Activated CD4-positive, alpha-beta memory T cell treated with anti-CD3 and anti-CD28 coated beads for 36 hours (primary cell): ENCODE measurements around the gene NDUFB11. TPM values are rescaled to one million over a fixed set of nuclear protein-coding genes. Genes with fewer than 3 reads are reported as not detected.

Experiments
- CTCF ChIA-PET: fragments of 350-600 bp; sonication (Branson Sonifier 250); formaldehyde crosslinking; loops from one replicate; lab custom pipeline; 2021; ENCODE audit warnings: antibody characterized with exemption, inconsistent platforms; lab: Charles Lee
- POLR2A ChIA-PET: fragments of 350-600 bp; sonication (Branson Sonifier 250); formaldehyde crosslinking; loops from one replicate; lab custom pipeline; 2021; ENCODE audit warnings: antibody characterized with exemption; lab: Charles Lee
- DNase-seq: peaks from one replicate; pipeline ENCODE4 v3.0.0-alpha.2; 2020
- H3K27ac Mint-ChIP-seq: one replicate; pipeline ENCODE4 v1.8.0; 2021; ENCODE audit warnings: mixed read lengths
- H3K27me3 Mint-ChIP-seq: one replicate; pipeline ENCODE4 v1.8.0; 2021; ENCODE audit warnings: mixed read lengths
- H3K36me3 Mint-ChIP-seq: one replicate; pipeline ENCODE4 v1.8.0; 2021; ENCODE audit warnings: mixed read lengths
- H3K4me1 Mint-ChIP-seq: one replicate; pipeline ENCODE4 v1.8.0; 2021; ENCODE audit warnings: low read depth, mixed read lengths
- H3K4me3 Mint-ChIP-seq: one replicate; pipeline ENCODE4 v1.8.0; 2021; ENCODE audit warnings: mild to moderate bottlenecking, mixed read lengths
- H3K9me3 Mint-ChIP-seq: one replicate; pipeline ENCODE4 v1.8.0; 2021; ENCODE audit warnings: mixed read lengths
- intact Hi-C: fragments of 100-400 bp; cut with micrococcal nuclease; formaldehyde crosslinking; loops from one replicate; pipeline ENCODE4 v1.15.1; 2023
- total RNA-seq, 2 experiments: library from RNA; stranded (reverse); gene quantifications; one replicate each; pipeline ENCODE4 v1.2.3, GENCODE V29; 2021

The NDUFB11 gene
- total RNA-seq: 10 to 100 TPM; 86.4 to 89.1 TPM

DNA sequence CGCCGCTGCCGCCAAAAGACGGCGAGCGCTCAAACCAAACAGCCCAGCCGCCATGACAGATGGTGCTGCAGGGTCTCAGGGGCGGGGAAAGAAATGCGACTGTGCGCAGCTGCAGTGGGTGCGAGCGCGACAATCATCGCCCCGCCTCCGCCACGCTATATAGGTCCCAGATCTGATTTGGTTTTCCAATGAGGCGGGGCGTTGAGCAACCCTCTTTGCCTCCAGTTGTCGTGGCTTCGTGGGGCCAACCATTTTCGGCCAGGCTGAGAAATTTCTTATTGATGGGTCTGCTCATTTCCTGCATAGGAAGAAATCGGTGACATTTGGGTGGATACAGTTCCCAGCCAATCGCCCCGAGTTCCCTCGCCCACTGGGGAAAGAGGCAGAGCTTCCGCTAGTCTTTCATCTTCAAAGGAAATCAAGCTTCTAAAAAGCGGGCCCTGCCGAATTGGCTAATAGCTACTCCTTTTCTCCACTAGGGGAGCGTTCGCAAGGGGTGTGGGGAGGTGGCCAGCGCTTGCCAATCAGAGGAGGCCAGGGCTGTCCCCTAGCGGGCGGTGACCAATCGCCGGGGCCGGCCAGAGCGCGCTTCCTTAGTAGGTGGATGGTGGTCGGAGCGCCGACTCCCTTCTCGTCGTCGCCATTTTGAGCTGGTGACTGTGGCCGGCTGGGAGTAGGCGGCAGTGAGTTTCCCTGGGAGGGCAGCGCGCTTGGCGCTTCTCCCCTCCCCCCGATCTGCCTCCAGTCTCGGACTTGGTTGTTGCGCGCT, at the start of gene NDUFB11, which contains the start of gene RBM10:
Gene NDUFB11, minus strand, starts transcription at position 77 of the 769 bp plus-strand sequence. Its CDS starts 23 bp downstream, at position 54.
Gene RBM10, plus strand, starts transcription at position 596 of the 769 bp plus-strand sequence. CDS start 2,261 bp downstream, outside the sequence.
- H3K4me3 Mint-ChIP-seq: peak within 1 kb of the TSS; percentile 99
- no peaks in the 10 kb centered on the region for H3K27me3 Mint-ChIP-seq
- ChIA-PET CTCF (interaction anchor here (0.6 to 2.0 kb wide), 8 partner anchors 9 to 379 kb away, joined by 3 to 8 read pairs (median 3); no protein-coding TSS in a partner anchor), POLR2A (interaction anchor here (0.6 to 1.3 kb wide), 6 partner anchors 13 to 572 kb away, joined by 3 to 14 read pairs (median 6); partner anchors contain the start of gene CDK16)
- intact Hi-C loops: loop anchor here (1.0 to 10.0 kb wide), 7 partner anchors 16 to 510 kb away; partner anchors contain the start of genes CDK16, ELK1, RP2 and USP11
- H3K9me3 Mint-ChIP-seq: no peaks in the 10 kb centered on the region
- peaks cover 26% of the 10 kb centered on the region for H3K4me1 Mint-ChIP-seq
- peaks cover 22% of the 10 kb centered on the region for H3K36me3 Mint-ChIP-seq
- peak within 1 kb of the TSS; percentile 100 for H3K27ac Mint-ChIP-seq
- peak; percentile 95 for DNase-seq

DNA sequence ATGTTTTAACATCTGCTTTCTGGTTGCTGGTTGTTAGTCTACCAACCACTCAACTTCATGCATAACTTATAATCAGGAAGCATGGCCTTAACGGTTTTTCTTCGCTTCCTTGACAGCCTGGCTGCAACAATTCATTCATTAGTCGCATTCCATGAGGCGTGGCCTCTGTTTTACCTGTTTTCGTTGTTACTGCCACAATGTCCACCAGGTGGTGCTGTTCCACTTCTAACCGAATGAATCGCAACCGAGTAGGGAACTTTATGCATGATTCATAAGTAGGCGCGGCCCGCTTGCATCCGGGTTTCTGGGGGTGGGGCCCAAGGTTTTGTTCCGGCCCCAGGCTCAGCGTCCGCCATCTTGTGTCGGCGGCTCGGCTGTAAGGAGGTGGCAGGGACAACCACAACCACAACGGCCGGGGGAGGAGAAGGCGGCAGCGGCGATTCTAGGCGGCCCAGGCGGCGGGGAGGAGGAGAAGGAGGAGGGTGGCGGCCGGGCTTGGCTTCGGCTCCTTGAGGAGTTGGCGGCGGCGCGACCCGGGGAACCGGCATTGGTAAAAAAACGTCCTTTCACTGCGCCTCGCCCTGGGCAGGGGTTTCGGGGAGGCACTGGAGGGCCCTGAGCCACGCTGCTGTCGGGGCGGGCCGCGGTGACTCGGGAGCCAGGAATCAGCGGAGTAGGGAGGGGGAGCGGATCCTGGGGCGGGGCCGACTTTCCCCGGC, 49.1 kb upstream of the NDUFB11 start, which contains the start of gene UBA1:
Gene UBA1, plus strand, starts transcription at position 355 of the 719 bp plus-strand sequence. CDS start 4,974 bp downstream, outside the sequence.
- H3K4me1 Mint-ChIP-seq: peaks cover 54% of the 10 kb centered on the region
- no peaks in the 10 kb centered on the region for H3K9me3 Mint-ChIP-seq
- H3K36me3 Mint-ChIP-seq: peaks cover 27% of the 10 kb centered on the region

DNA sequence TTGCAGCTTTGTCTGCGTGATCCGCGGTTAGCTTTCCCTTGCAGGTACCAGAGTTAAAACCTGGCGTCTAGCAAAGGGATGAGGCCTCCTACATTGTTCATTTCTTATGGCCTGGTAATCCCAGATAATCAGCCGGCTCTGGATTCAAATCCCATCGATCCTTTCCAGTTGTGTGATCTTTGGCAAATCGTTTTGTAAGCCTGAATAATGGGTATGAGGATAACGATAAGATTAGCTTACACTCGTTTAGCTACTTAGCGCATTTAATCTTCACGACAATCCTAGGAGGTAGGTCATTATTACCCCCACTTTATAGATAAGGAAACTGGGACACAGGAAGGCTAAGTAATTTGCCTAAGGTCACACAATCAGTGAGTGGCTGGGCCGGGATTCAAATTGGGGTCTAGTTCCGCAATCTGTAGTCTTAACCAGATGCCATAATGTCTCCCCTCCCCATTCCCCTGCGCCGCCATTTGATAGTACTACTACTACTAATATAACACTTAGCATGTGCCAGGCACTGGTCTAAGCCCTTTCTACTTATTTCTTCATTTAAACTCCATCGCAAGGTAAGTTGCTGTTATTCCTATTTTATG, 47.4 kb upstream of the NDUFB11 start:
- Mint-ChIP-seq H3K4me1 (peaks cover 51% of the 10 kb centered on the region), H3K36me3 (peaks cover 20% of the 10 kb centered on the region), H3K9me3 (no peaks in the 10 kb centered on the region), H3K27ac (peak overlapping the region; percentile 92), H3K4me3 (peak overlapping the region; percentile 92), H3K27me3 (no peaks in the 10 kb centered on the region)
- ChIA-PET POLR2A (interaction anchor here (1.2 to 2.4 kb wide), 4 partner anchors 26 to 332 kb away, joined by 3 to 18 read pairs (median 7); partner anchors contain the start of genes NDUFB11 and RBM10), CTCF (interaction anchor here (1.5 to 2.4 kb wide), 3 partner anchors 47 to 192 kb away, joined by 7 to 18 read pairs (median 15); partner anchors contain the start of genes NDUFB11 and RBM10)
- intact Hi-C loops: loop anchor here (2.0 to 5.0 kb wide), 2 partner anchors 331 to 460 kb away; partner anchors contain the start of gene ELK1
- no peak for DNase-seq

More for the DNA sequence above, 49.1 kb upstream of the NDUFB11 start, which contains the start of gene UBA1:
- Mint-ChIP-seq H3K27me3 (no peaks in the 10 kb centered on the region), H3K4me3 (peak within 1 kb of the TSS; percentile 92), H3K27ac (peak within 1 kb of the TSS; percentile 91)
- POLR2A ChIA-PET: interaction anchor here (1.0 to 1.2 kb wide), 2 partner anchors 8 to 12 kb away, joined by 3 to 4 read pairs; no protein-coding TSS in a partner anchor
- intact Hi-C loops: loop anchor here (1.0 to 5.0 kb wide), 7 partner anchors 25 to 459 kb away; partner anchors contain the start of genes CDK16 and ELK1
- DNase-seq: peak; percentile 94
- CTCF ChIA-PET: interaction anchor here (1.0 to 1.8 kb wide), 4 partner anchors 190 to 330 kb away, joined by 4 to 12 read pairs (median 6); no protein-coding TSS in a partner anchor

DNA sequence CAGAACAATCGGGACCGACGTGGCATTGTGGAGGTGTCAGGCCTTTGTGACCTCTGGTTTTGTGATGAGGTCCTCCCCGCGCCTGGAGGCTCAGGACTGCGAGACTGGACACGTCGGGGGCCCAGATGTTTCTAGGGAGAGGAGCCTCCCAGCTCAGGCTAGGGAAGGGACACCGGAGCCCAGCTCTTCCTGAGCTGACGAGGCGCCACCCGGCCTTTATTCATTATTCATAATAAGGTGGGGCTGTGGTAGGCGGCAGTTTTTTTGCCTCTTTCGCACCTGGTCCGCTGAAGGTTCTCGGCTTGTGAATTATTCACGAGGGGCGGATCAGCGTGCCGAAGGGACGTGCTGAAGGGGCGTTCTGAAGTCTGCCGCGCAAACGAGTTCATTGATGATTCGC, 46.8 kb upstream of the NDUFB11 start:
- DNase-seq: peak; percentile 63
- ChIA-PET POLR2A (interaction anchor here (1.0 to 2.4 kb wide), 6 partner anchors 26 to 333 kb away, joined by 3 to 18 read pairs (median 3); partner anchors contain the start of genes NDUFB11 and RBM10), CTCF (interaction anchor here (1.0 to 2.4 kb wide), 4 partner anchors 46 to 332 kb away, joined by 7 to 18 read pairs (median 12); partner anchors contain the start of genes NDUFB11 and RBM10)
- peaks cover 46% of the 10 kb centered on the region for H3K4me1 Mint-ChIP-seq
- H3K27me3 Mint-ChIP-seq: no peaks in the 10 kb centered on the region
- no peaks in the 10 kb centered on the region for H3K9me3 Mint-ChIP-seq
- intact Hi-C loops: loop anchor here (5.0 kb wide), 1 partner anchor 461 kb away; the partner anchor contains the start of gene ELK1
- peak overlapping the region; percentile 92 for H3K4me3 Mint-ChIP-seq
- H3K36me3 Mint-ChIP-seq: peaks cover 14% of the 10 kb centered on the region
- H3K27ac Mint-ChIP-seq: peak overlapping the region; percentile 92

DNA sequence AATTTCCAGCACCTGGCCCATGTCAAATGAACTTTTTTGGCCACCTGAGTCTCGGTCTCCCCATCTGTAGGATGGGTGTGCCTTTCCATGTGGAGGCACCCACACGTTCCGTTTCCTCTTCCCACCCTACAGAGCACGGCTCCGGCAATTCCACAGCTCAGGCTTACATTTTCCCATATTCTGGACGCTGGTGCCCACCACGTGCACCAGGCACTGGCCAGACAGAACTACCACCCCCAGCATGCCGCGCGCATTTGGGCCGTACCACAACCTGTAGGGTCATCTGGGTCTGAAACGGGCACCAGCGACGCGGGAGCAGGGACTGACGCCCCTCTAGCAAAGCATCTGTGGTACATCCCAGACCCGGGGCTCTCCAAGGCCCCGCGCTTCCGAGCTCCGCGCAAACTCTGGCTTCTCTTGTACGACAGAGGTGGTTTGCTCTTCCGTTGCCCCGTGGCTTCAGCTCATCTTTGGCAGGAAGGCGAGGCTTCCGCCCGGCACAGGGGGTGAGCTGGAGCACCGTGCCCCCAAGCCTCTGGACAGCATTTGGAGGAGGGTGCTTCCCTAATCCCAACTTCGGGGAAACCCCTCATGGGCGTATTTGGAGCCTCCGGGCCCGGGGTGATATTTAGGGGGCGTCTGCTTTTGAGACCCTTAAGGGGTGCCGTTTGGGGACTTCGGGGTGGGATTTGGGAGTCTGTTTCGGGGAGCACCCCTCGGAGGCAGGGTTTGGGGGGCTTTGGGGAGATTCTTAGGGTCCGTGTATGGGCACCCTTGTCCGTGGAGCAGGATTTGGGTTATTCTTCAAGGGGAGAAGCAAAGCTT, 46.2 kb upstream of the NDUFB11 start:
- intact Hi-C loops: loop anchor here (1.0 to 5.0 kb wide), 2 partner anchors 45 to 462 kb away; partner anchors contain the start of genes ELK1 and RBM10
- no peaks in the 10 kb centered on the region for H3K27me3 Mint-ChIP-seq
- POLR2A ChIA-PET: interaction anchor here (1.0 to 2.4 kb wide), 6 partner anchors 27 to 333 kb away, joined by 3 to 18 read pairs (median 3); partner anchors contain the start of genes NDUFB11 and RBM10
- CTCF ChIA-PET: interaction anchor here (1.0 to 2.4 kb wide), 4 partner anchors 46 to 333 kb away, joined by 7 to 18 read pairs (median 12); partner anchors contain the start of genes NDUFB11 and RBM10
- H3K4me1 Mint-ChIP-seq: peaks cover 39% of the 10 kb centered on the region
- H3K9me3 Mint-ChIP-seq: no peaks in the 10 kb centered on the region
- peak; percentile 90 for DNase-seq
- peak overlapping the region; percentile 92 for H3K27ac Mint-ChIP-seq
- peaks cover 10% of the 10 kb centered on the region for H3K36me3 Mint-ChIP-seq
- peak overlapping the region; percentile 92 for H3K4me3 Mint-ChIP-seq

DNA sequence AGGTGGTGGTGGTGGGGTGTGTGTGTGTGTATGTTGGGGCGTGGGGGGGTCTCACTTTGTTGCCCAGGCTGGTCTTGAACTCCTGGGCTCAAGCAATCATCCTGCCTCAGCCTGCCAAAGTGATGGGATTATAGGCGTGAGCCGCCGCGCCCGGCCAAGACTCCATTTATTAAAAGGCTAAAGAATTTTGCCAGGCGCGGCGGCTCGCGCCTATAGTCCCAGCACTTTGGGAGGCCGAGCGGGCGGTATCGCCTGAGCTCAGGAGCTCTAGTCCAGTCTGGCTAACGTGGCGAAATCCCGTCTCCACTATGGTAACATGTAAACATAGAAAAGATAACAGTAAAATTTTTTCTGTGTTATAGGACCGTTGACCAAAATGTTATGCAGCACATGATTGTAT, 45.4 kb upstream of the NDUFB11 start:
- peaks cover 34% of the 10 kb centered on the region for H3K4me1 Mint-ChIP-seq
- H3K4me3 Mint-ChIP-seq: no peak overlapping the region
- no peak overlapping the region for H3K27ac Mint-ChIP-seq
- no peaks in the 10 kb centered on the region for H3K9me3 Mint-ChIP-seq
- H3K36me3 Mint-ChIP-seq: peaks cover 9% of the 10 kb centered on the region
- no peak for DNase-seq
- CTCF ChIA-PET: interaction anchor here (2.4 kb wide), 1 partner anchor 194 kb away, joined by 18 read pairs; no protein-coding TSS in a partner anchor
- intact Hi-C loops: loop anchor here (1.0 to 5.0 kb wide), 2 partner anchors 45 to 462 kb away; partner anchors contain the start of genes ELK1 and RBM10
- H3K27me3 Mint-ChIP-seq: no peaks in the 10 kb centered on the region
- POLR2A ChIA-PET: interaction anchor here (1.9 to 2.4 kb wide), 2 partner anchors 28 to 45 kb away, joined by 11 to 18 read pairs; partner anchors contain the start of genes NDUFB11 and RBM10

DNA sequence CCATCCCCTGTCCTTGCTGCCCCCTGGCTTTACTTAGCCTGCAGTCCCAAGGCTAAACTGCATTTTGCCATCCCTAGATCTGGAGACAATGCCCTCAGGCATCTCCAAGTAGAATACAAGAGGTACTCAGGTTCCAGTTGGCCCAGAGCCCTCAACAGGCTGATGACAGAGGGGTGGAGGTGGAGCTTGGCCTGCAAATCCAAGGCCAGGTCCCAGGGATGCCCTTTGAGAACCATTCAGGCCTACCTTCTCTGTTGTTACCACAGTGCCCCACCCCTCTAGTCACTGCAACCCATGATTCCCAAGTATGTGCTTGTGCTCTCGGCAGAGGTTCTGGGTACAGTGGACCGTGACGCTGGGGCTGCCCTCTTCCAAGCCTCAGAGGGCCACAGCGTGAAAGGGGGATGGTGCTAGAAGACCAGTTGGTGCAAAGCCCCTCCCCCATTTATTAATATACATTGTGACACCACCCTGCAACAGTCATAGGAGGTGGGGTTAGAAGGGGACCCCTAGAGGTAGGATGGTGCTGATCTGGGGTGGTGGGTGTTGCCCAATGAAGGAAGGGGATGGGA, 42.7 kb upstream of the NDUFB11 start:
- intact Hi-C loops: no loop called here
- no peak overlapping the region for H3K4me3 Mint-ChIP-seq
- H3K9me3 Mint-ChIP-seq: no peaks in the 10 kb centered on the region
- peaks cover 9% of the 10 kb centered on the region for H3K36me3 Mint-ChIP-seq
- H3K4me1 Mint-ChIP-seq: peaks cover 21% of the 10 kb centered on the region
- POLR2A ChIA-PET: no interaction called here
- H3K27me3 Mint-ChIP-seq: no peaks in the 10 kb centered on the region
- CTCF ChIA-PET: interaction anchor here (1.0 kb wide), 1 partner anchor 197 kb away, joined by 3 read pairs; no protein-coding TSS in a partner anchor
- no peak overlapping the region for H3K27ac Mint-ChIP-seq
- DNase-seq: no peak

DNA sequence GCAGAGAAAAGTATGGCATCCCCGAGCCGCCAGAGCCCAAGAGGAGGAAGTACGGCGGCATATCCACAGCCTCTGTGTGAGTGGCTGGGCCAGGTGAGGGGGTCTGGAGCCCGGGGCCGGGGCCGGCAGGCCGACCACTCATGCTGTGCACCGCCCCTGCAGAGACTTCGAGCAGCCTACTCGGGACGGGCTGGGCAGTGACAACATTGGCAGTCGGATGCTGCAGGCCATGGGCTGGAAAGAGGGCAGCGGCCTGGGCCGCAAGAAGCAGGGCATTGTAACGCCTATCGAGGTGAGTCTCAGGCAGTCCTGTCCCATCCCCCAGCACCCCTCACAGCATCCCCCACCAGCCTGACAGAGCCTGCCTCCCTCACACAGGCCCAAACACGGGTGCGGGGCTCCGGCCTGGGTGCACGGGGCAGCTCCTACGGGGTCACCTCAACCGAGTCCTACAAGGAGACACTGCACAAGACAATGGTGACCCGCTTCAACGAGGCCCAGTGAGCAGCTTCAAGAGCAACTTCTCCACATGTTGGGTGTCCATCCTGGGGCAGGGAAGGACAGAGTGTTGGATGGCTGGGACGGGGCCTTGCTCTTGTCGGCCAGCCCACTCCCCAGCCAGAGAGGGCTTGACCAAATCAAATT, 41.7 kb upstream of the NDUFB11 start:
- Mint-ChIP-seq H3K9me3 (no peaks in the 10 kb centered on the region), H3K36me3 (peaks cover 13% of the 10 kb centered on the region), H3K4me3 (no peak overlapping the region), H3K27me3 (no peaks in the 10 kb centered on the region), H3K4me1 (peaks cover 21% of the 10 kb centered on the region), H3K27ac (no peak overlapping the region)
- no peak for DNase-seq
- intact Hi-C loops: no loop called here
- POLR2A ChIA-PET: no interaction called here
- CTCF ChIA-PET: no interaction called here

DNA sequence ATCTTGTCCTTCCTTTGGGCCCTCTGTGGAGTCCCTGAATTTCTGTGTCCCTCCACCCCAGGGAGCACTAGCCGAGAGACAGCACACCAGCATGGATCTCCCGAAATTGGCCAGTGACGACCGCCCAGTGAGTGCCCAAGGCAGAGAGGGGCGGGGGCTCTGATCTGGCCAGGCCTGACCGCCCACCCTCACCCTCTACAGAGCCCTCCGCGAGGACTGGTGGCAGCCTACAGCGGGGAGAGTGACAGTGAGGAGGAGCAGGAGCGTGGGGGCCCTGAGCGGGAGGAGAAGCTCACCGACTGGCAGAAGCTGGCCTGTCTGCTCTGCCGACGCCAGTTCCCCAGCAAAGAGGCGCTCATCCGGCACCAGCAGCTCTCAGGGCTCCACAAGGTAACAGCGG, 40.7 kb upstream of the NDUFB11 start:
- DNase-seq: no peak
- intact Hi-C loops: no loop called here

More for the DNA sequence above, 40.7 kb upstream of the NDUFB11 start:
- Mint-ChIP-seq H3K27ac (no peak overlapping the region), H3K36me3 (peaks cover 13% of the 10 kb centered on the region), H3K4me3 (no peak overlapping the region), H3K27me3 (no peaks in the 10 kb centered on the region), H3K9me3 (no peaks in the 10 kb centered on the region), H3K4me1 (peaks cover 18% of the 10 kb centered on the region)
- CTCF ChIA-PET: no interaction called here
- POLR2A ChIA-PET: no interaction called here
